ENCODE data around the gene F2RL1.
"Not testable (repeated sequence)": the region's sequence is repeated elsewhere in the genome, so short reads cannot be mapped to it uniquely, and the experiment has no call there.

Gene F2RL1, protein sequence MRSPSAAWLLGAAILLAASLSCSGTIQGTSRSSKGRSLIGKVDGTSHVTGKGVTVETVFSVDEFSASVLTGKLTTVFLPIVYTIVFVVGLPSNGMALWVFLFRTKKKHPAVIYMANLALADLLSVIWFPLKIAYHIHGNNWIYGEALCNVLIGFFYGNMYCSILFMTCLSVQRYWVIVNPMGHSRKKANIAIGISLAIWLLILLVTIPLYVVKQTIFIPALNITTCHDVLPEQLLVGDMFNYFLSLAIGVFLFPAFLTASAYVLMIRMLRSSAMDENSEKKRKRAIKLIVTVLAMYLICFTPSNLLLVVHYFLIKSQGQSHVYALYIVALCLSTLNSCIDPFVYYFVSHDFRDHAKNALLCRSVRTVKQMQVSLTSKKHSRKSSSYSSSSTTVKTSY

DNA sequence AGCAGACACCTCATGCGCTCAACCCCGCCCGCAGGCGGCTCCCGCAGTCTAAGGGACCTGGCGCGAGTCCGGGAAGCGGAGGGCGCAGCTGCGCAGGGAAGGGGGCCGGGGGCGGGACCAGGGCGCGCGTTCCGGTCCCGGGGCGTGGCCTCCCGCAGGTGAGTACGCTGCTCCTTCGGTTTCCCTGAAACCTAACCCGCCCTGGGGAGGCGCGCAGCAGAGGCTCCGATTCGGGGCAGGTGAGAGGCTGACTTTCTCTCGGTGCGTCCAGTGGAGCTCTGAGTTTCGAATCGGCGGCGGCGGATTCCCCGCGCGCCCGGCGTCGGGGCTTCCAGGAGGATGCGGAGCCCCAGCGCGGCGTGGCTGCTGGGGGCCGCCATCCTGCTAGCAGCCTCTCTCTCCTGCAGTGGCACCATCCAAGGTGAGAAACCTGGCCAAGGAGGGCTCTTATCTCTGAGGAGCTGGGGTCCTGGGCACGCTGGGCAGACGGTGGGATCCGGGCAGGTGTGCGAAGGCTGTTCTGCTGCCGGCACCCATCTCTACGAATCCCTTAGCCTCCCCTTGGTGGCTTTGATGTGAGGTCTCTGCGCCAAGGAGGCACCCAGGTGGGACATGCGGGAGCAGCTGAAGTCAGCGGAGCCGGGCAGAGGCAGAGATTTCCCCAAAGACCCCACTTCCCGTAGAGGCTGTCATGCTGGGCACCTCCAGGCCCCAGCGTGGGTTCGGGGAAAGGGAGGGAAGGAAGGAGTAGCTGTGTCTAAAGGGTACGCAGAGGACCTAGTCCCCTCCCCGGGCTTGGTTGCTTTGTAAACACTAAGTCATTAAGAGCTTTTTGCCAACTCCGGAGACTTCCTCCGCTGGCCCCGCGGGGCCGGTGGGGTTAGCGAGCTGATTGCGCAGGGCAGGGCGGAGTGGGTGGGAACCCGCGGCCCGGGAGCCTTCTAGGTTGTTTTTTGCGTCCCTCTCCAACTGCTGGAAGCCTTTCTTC is at the start of gene F2RL1:
TSS of gene F2RL1 (plus strand) at position 187 of the 988 bp plus-strand sequence. CDS start at position 340, 153 bp downstream.
- peak; percentile 74 for DNase-seq

DNA sequence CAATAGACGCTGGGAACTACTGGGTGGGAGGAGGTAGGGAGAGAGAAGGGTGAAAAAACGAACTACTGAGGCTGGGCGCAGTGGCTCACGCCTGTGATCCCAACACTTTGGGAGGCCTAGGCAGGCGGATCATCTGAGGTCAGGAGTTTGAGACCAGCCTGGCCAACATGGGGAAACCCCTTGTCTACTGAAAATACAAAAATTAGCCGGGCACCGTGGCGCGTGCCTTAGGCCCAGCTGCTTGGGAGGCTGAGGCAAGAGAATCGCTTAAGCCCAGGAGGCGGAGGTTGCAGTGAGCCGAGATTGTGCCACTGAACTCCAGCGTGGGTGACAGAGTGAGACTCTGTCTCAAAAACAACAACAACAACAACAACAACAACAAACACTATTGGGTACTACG is 47.8 kb upstream of the F2RL1 start:
- not testable (repeated sequence) for DNase-seq

DNA sequence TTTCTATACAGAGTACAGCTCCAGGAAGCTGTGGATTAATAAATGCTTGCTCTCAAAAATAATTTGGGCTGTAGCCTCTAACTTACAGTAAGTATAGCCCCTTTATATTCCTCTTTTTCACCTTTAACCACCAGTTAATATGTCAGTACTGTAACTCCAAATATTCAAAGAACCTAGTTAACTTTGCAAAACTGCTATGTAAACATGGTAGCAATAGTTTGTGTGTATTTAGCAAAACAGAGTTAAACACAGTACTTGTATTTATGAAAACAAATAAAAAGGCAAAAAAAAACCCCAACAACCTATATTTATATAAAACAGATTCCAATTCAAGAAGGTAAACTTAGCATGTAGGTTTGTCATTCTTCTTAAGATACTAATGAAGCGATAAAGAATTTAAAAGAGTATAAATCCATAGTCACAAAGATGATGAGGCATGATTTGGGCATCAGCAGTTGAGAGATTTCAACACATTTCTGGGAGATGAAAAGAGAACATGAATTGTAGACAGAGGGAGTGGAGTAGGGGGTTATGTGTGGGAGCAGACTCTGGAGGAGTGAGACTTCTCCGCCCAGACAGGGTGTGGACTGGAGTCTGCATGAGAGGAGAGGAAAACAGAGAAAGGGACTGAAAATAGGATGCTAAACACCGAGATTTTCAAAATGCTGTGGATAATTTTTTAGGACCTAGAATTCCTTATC is 47.0 kb upstream of the F2RL1 start:
- DNase-seq: no peak

DNA sequence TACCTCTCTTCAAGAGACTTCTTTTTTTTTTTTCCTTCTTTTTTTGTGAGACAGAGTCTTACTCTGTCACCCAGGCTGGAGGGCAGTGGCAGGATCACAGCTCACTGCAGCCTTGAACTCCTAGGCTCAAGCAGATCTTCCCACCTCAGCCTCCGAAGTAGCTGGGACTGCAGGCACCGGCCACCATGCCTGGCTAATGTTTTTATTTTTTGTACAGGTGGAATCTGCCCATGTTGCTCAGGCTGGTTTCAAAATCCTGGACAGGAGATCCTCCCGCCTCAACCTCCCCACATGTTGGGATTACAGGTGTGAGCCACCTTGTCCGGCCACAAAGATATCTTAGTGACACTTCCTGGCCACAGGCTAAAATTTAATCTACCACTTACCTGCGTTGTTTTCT is 42.9 kb upstream of the F2RL1 start:
- DNase-seq: no peak

DNA sequence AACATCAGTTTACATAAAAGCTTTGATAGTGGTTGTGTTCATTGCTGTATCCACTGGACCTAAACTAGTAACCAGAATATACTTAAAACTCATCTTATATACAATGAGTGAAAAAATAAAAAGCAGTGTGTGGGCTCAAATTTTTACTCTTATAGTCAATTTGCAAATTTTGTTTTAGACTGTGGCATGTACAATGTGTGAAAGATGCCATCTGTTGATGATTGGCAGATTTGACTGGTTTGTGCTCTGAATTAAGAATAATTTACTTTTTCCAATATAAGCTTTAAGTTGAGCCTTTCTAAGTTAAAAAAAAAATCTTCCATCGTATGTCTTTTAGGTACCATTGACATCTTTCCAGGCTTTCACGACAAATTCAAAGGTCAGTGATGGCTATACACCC is 42.4 kb upstream of the F2RL1 start:
- DNase-seq: no peak

DNA sequence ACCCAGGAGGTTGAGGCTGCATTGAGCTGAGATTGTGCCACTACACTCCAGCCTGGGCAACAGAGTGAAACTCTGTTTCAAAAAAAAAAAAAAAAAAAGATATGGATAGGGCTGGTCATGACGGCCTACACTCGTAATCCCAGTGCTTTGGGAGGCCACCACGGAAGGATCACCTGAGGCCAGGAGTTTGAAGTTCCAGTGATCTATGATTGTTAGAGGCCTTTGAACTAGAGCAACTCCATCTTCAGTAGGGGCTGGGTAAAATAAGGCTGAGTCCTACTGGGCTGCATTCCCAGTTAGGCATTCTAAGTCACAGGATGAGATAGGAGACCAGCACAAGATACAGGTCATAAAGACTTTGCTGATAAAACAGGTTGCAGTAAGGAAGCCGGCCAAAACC is 38.2 kb upstream of the F2RL1 start:
- DNase-seq: not testable (repeated sequence)

DNA sequence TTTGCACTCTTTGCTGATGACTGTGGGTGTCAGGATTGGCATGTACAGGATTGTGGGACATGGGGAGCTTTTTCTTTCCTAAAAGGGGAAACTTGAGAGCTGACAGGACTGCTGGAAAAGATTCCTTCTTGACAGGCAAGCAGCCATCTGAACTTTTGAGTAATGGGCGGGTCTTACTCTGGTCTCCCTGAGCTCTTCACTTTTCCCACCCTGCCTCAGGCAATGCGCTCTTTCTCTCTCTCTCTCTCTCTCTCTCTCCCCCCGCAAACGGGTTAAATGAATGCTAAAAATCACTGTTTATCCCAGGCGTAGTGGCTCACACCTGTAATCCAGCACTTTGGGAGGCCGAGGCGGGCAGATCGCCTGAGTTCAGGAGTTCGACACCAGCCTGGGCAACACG is 37.1 kb upstream of the F2RL1 start:
- DNase-seq: no peak

DNA sequence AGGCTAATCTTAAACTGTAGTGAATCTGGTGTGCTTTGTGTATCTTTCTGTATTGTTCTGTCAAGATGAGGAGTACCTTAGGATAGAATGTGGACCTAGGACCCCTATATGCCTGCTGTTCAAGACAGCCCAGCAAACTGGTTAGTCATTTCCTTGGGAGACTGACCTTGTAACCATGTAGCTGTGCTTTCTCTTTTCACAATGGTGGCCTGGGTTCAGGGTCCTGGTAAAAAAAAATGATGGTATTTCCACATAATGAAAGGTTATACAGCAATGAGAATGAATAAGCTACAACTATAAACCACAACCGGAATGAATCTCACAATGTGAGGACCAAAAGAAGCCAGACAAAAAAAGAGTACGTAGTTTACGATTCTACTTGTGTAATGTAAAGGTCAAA is 36.4 kb upstream of the F2RL1 start:
- no peak for DNase-seq

DNA sequence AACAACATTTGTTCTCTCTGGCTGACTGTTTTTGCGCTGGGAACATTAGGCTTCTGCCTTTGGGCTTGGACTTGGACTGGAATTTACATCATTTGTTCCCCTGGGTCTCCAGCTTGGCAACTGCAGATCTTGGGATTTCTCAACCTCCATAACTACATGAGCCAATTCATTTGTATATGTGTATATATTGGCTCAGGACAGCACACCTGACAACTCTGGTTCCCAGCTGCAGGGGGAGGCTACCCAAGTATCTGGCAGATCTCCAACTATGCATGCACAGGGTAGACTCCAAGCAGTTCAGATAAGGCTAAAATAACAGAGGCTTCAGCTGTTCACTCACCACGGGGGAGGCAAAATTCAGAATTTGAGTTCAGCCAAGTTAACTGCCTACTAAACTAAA is 31.6 kb upstream of the F2RL1 start:
- no peak for DNase-seq

DNA sequence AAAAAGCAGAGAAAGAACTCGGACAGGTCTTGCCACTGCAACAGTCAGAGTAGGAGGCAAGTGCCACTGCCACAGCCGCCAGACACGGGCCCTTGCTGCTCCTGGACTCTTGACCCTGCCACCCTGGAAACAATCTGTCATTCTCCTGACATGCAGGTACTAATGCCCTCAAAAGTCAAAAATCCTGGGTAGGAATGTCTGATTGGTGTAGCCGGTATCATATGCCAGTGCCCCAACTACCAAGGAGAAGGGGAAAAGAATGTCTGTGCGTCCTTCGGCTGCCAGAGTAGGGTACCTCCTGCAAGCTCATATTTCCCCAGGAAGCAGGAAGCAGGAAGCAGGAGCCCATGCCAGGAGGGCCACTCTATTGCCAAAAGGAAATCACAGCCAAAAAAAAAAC is 30.5 kb upstream of the F2RL1 start:
- DNase-seq: no peak

DNA sequence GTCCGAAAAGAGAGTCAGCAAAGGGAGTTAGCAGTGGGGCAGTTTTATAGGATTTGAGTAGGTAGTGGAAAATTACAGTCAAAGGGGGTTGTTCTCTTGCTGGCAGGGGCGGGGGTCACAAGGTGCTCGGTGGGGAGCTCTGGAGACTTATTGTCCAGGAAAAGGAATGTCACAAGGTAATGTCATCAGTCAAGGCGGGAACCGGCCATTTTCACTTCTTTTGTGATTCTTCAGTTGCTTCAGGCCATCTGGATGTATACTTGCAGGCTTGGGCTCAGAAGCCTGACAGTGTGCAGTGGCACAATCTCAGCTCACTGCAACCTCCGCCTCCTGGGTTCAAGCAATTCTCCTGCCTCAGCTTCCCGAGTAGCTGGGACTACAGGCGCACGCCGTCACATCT is 29.6 kb upstream of the F2RL1 start:
- DNase-seq: not testable (repeated sequence)

DNA sequence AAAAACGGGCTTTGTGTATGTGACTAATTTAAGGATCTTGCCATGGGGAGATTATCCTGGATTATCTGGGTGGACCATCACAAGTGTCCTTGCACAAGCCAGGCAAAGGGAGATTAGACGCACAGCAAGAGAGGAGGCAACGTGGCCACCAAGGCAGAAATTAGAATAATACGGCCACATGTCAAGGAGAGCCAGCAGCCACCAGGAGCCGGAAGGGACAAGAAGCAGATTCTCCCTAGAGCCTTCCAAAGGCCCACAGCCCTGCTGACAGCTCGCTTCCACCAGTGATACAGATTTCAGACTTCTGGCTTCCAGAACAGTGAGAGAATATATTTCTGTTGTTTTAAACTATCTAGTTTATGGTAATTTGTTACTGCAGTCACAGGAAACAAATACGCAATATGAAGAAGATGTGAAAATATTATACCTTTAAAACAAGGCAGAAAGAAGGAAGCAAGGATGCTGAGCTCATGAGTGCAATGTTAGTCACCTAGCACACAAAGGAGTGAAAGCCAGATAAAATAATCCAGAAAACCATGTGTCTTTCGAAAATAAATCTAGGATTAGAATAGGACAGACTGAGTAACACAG is 28.7 kb upstream of the F2RL1 start:
- DNase-seq: no peak

DNA sequence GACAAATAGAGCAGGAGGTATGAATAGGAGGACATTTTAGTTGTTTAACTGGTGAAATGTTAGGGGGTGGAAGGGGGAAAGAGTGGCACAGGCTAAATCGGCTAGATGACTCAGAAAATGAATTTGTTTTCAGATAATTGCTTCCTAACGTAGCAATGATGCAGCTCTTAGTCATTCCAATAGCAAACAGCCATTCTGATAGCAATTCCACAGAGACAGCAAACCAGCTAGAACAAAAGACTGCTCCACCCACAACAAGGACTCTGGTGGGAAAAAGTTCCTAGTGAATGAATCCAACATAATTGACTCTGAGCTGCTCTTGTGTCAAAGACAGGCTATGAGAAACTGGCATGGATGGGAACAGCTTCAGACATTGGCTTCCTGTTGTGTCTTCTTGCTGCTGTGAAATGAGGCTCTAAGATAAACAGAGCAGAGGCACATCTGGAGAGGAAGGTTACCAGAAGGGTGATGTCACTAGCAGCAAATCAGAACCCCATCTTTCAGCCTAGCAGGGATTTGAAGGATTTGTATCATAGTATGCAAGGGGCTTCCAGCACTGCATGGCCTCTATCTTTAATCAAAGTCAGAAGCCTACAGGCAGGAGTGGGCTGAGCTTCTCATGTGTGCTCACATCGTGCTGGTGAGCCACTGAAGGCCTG is 28.1 kb upstream of the F2RL1 start:
- DNase-seq: no peak

DNA sequence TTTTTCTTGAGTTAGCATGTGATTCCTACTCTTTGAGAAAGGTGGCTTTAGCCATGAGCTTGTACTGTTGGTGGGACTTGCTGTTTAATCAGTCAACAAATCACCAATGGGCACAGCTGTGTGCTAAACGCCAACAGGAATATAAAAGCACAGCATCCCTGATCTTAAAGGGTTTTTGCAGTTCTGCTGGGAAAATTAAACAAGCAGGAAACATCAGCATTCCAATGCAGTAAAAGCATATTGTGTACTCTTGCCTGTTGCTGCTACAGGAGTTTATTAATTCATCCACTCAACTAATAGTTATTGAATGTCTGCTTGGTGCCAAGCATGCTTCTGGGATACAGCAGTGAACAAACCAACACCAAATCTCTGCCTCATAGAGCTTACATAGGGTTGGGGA is 27.4 kb upstream of the F2RL1 start:
- DNase-seq: no peak

DNA sequence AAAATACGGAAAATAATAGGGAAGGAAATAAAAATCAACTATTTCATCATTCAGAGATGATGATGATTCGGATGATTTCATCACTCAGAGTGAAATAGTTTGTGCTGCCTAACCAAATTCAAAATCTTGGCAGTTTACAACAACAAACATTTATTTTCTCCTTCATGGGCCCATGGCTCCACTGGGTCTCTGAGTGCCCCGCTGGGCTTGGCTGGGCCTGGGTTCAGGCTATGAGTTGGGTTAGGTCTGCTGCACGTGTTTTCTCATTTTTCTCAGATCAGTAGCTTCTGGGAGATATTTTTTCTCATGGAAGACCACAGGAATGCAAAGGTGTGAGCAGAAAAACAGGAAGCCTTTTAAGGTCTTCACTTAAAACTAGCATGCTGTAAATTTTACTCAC is 24.0 kb upstream of the F2RL1 start:
- DNase-seq: no peak

DNA sequence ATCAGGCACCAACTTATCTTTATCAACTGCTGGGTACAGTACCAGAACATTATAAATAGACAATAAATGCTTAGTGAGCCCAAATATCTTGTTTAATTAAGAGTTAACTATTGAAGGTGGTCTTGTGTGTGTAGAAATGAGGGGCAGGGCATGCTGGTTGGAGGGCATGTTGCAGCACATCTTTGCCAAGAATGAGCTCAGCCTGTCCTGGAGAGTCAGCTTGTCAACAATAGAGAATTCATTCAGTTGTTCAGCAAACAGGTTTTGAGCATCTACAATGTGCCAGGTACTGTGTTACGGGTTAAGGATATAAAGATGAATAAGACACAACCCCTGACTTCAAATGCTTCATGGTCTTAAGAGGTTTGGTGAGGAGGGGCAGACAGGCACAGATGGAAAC is 19.2 kb upstream of the F2RL1 start:
- no peak for DNase-seq

DNA sequence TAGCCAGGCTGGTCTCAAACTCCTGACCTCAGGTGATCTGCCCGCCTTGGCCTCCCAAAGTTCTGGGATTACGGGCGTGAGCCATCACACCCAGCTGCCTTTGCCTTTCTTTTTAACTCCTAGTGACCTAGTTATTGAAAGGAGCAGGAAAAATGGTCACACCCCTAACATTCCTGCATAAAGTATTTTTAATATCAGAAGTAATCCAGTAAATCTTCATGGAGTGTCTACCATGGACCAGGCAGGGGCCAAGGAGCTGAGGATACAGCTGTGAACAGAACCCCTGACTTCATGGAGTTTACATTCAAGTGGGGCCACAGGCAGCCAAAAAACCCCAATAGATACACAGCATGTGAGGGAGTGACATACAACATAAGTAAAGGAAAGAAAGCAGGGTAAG is 18.3 kb upstream of the F2RL1 start:
- DNase-seq: no peak

DNA sequence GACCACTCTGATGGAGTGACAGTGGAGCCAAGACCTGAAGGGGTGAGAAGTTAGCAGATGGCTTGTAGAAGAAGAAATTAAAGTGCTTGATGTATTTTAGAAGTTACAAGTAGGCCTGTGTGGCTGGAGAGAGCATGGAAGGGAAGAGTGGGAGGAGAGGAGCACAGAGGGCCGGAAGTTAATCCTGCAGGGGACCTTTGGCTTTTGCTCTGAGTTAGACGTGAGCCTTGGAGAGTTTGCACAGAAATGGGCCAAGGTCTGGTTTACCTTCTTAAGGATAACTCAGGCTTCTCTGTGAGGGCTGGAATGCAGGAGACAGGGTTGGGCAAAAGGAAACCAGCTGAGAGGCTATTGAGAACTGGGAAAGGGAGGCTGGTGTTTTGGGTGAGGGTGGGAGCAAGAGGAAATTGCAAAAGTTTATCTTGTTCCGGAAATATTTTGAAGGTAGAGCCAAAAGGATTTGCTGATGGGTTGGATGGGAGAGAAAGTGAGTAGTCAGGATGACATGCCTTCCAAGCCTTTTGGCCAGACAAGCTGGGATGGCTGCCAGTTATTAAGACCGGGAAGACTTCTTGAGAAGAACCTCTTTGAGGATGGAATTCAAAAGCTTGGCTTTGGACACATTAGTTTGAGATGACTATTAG is 17.5 kb upstream of the F2RL1 start:
- DNase-seq: no peak

DNA sequence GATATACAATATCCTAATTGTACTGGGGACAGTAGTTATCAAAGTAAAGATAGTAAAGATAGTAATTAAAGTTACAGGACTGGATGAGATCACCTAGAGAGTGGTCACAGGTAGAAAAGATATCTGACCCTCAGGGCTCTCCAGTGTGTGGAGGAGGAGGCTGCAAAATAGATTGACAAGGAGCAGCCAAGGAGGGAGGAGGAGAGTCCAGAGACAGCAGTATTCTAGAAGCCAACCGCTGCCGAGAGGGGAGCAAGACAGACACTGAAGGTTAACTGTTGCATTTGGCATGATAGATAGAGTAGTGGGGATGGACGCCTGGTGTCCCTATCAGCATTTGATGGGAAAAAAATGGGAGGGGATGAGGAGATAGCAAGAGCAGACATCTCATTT is 17.0 kb upstream of the F2RL1 start:
- no peak for DNase-seq

DNA sequence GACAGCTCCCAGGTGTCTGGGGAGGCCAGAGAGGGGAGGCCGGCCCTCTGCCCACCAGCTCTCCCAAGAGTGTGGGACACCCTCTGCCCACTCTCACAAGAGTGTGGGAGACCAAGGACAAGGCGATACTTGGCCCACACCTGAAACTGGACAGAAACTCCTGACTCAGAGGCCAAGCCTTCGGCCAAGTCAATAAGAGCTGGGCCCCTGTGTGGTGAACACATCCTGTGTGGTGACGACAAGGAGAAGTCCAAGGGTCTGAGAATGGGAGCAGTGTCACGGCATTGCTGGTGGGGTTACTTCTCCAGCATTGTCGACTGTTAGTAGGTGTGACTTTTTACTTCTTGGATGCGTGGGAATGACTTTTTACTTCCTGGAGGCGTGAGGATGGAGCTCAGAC is 14.6 kb upstream of the F2RL1 start:
- DNase-seq: no peak

DNA sequence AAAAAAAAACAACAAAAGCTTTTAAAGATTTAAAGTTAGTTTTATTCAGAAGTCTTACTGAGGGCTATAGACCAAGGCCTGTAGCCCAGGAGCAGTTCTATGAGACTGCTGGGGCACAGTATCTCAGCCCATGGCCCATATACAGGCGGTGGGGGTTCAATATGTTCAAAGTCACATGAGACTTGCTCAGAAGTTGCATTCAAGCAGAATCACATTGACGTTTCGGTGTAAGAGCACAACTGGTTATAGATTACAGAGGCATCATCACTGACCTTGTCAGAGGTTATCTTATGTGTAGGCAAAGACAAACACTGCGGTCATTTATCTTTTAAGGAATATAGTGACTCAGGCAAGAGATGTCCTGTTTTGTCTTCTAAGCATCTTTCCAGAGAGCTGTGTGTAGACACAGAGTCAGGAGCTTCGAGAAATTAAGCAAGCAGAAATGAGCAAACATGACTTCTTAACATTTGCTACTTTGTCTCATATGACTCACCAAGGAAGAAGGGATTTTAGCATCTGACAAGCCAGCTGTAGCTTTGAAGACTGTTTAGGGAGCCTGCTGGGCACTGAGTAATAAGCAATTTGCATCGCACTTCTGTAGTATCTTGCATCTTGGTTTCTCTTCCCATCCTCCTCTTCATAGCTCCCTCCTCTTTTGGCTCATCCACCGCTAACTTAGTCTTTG is 12.9 kb upstream of the F2RL1 start:
- DNase-seq: no peak

All from NCI-H748 treated with DMSO at 0.1 percent for 48 hours (cell line).